IMR-90 (cell line): ENCODE results near the gene SOX8. TPM values are rescaled to one million over a fixed set of nuclear protein-coding genes. Genes with fewer than 3 reads are reported as not detected.

Experiments
- ATAC-seq: fragments of 200-7000 bp; cut with Tn5 transposase; 2 replicates; pipeline ENCODE4 v1.9.1; 2020; ENCODE audit warnings: low read depth, mild to moderate bottlenecking, moderate library complexity
- BruUV-seq: library from RNA; stranded (reverse); fragments of 400-500 nt; replicated peaks from 2 replicates; lab custom pipeline; 2021; lab: Mats Ljungman, UMichigan
- CTCF ChIA-PET: fragments of 300-600 bp; formaldehyde crosslinking; extraction: SDS; loops from one replicate; lab custom pipeline; 2021; ENCODE audit warnings: antibody characterized with exemption; lab: Yijun Ruan, JAX
- POLR2A ChIA-PET: fragments of 300-600 bp; sonication (Branson Sonifier 250); formaldehyde crosslinking; loops from one replicate; lab custom pipeline; 2022; ENCODE audit warnings: antibody characterized with exemption; ENCODE audit not compliant: unreplicated experiment; lab: Charles Lee
- DNase-seq: peaks from one replicate; pipeline ENCODE4 v3.0.0; 2013
- H2AFZ ChIP-seq: replicated peaks from 2 replicates; pipeline ENCODE3; 2013; ENCODE audit warnings: low read length, mild to moderate bottlenecking; ENCODE audit not compliant: poor library complexity
- H2AK5ac ChIP-seq: 2 replicates; pipeline ENCODE4 v1.6.1; 2013; ENCODE audit warnings: low read depth, low read length, inconsistent platforms
- H2AK9ac ChIP-seq: replicated peaks from 2 replicates; pipeline ENCODE3; 2013; ENCODE audit warnings: mild to moderate bottlenecking, low read depth, low read length, moderate library complexity; ENCODE audit not compliant: poor library complexity
- H2BK120ac ChIP-seq: 2 replicates; pipeline ENCODE4 v1.6.1; 2013; ENCODE audit warnings: low read depth, low read length, inconsistent platforms
- H2BK15ac ChIP-seq: 3 replicates; pipeline ENCODE4 v1.6.1; 2013; ENCODE audit warnings: low read depth, low read length, inconsistent platforms
- H2BK20ac ChIP-seq: 2 replicates; pipeline ENCODE4 v1.6.1; 2013; ENCODE audit warnings: low read depth, mild to moderate bottlenecking, inconsistent platforms, low read length, moderate library complexity
- H2BK5ac ChIP-seq: 2 replicates; pipeline ENCODE4 v1.6.1; 2013; ENCODE audit warnings: mild to moderate bottlenecking, low read depth, low read length, inconsistent platforms; ENCODE audit not compliant: poor library complexity, severe bottlenecking
- H3K14ac ChIP-seq: replicated peaks from 2 replicates; pipeline ENCODE4 v1.6.1; 2013; ENCODE audit warnings: low read depth, low read length, inconsistent platforms
- H3K18ac ChIP-seq: 2 replicates; pipeline ENCODE4 v1.6.1; 2013; ENCODE audit warnings: low read depth, low read length, control low read depth
- H3K23ac ChIP-seq: 2 replicates; pipeline ENCODE4 v1.6.1; 2013; ENCODE audit warnings: low read depth, low read length, inconsistent platforms
- H3K27ac ChIP-seq: 2 replicates; pipeline ENCODE4 v1.5.1; 2013; ENCODE audit warnings: mild to moderate bottlenecking, control low read depth, low read length; ENCODE audit not compliant: insufficient read depth
- H3K27me3 ChIP-seq: 2 replicates; pipeline ENCODE4 v1.6.1; 2013; ENCODE audit warnings: low read length; ENCODE audit not compliant: control insufficient read depth, insufficient read depth
- H3K36me3 ChIP-seq: 2 replicates; pipeline ENCODE4 v1.6.1; 2013; ENCODE audit warnings: low read length, mixed read lengths; ENCODE audit not compliant: control insufficient read depth, insufficient read depth
- H3K4ac ChIP-seq: 2 replicates; pipeline ENCODE4 v1.6.1; 2013; ENCODE audit warnings: low read depth, low read length, inconsistent platforms
- H3K4me1 ChIP-seq: 2 replicates; pipeline ENCODE4 v1.6.1; 2013; ENCODE audit warnings: low read length, mixed read lengths; ENCODE audit not compliant: control insufficient read depth, insufficient read depth
- H3K4me2 ChIP-seq: 2 replicates; pipeline ENCODE4 v1.6.1; 2013; ENCODE audit warnings: low read depth, mild to moderate bottlenecking, control low read depth, low read length, moderate library complexity
- H3K4me3 ChIP-seq: 2 replicates; pipeline ENCODE4 v1.5.1; 2013; ENCODE audit warnings: low read depth, mild to moderate bottlenecking, control low read depth, low read length, moderate library complexity; ENCODE audit not compliant: insufficient read depth
- H3K56ac ChIP-seq: 2 replicates; pipeline ENCODE4 v1.6.1; 2013; ENCODE audit warnings: low read length, inconsistent platforms; ENCODE audit not compliant: insufficient read depth; ENCODE audit errors: extremely low read depth
- H3K79me1 ChIP-seq, 2 experiments: 2 replicates each; pipeline ENCODE4 v1.6.1; 2013; ENCODE audit warnings: low read length in 2 of 2, inconsistent platforms in 1 of 2, low read depth in 1 of 2
- H3K9ac ChIP-seq: 2 replicates; pipeline ENCODE4 v1.6.1; 2013; ENCODE audit warnings: low read depth, low read length, control low read depth
- H3K9me1 ChIP-seq: 2 replicates; pipeline ENCODE4 v1.6.1; 2013; ENCODE audit warnings: low read length, inconsistent platforms; ENCODE audit not compliant: insufficient read depth
- H3K9me3 ChIP-seq: 2 replicates; pipeline ENCODE4 v1.6.1; 2013; ENCODE audit warnings: low read length; ENCODE audit not compliant: control insufficient read depth, insufficient read depth
- H4K20me1 ChIP-seq: 2 replicates; pipeline ENCODE4 v1.6.1; 2013; ENCODE audit warnings: low read length, inconsistent platforms; ENCODE audit not compliant: insufficient read depth
- H4K5ac ChIP-seq: 2 replicates; pipeline ENCODE4 v1.6.1; 2013; ENCODE audit warnings: mild to moderate bottlenecking, low read depth, low read length, control low read depth
- H4K8ac ChIP-seq, 2 experiments: 2 replicates each; pipeline ENCODE4 v1.6.1; 2013; ENCODE audit warnings: low read depth in 2 of 2, low read length in 2 of 2, control low read depth in 1 of 2, inconsistent platforms in 1 of 2
- H4K91ac ChIP-seq: 2 replicates; pipeline ENCODE4 v1.6.1; 2013; ENCODE audit warnings: low read depth, low read length, inconsistent platforms; ENCODE audit not compliant: insufficient read depth
- BHLHE40 ChIP-seq: fragments of 150-350 bp; IDR thresholded peaks from 2 replicates; pipeline ENCODE4 v1.6.1; 2016; ENCODE audit warnings: mild to moderate bottlenecking, low read depth, low read length
- CEBPB ChIP-seq: IDR thresholded peaks from 2 replicates; pipeline ENCODE4 v1.6.1; 2012; ENCODE audit warnings: low read depth, low read length, improper control_type of control experiment
- CTCF ChIP-seq: conservative IDR thresholded peaks from 2 replicates; pipeline ENCODE4 v1.5.1; 2012; ENCODE audit warnings: mild to moderate bottlenecking, low read depth, low read length, improper control_type of control experiment
- MAFK ChIP-seq: IDR thresholded peaks from 2 replicates; pipeline ENCODE4 v1.6.1; 2012; ENCODE audit warnings: low read depth, low read length, improper control_type of control experiment
- MXI1 ChIP-seq: IDR thresholded peaks from 2 replicates; pipeline ENCODE4 v1.6.1; 2012; ENCODE audit warnings: low read depth, mild to moderate bottlenecking, low read length, moderate library complexity, borderline replicate concordance
- NFE2L2 ChIP-seq: fragments of 150-350 bp; IDR thresholded peaks from 2 replicates; pipeline ENCODE4 v1.6.1; 2016; ENCODE audit warnings: low read depth, mild to moderate bottlenecking, low read length
- RCOR1 ChIP-seq: IDR thresholded peaks from 2 replicates; pipeline ENCODE4 v1.6.1; 2012; ENCODE audit warnings: mild to moderate bottlenecking, low read length, improper control_type of control experiment; ENCODE audit not compliant: insufficient replicate concordance
- USF2 ChIP-seq: fragments of 150-350 bp; IDR thresholded peaks from 2 replicates; pipeline ENCODE4 v1.6.1; 2017; ENCODE audit warnings: mild to moderate bottlenecking, antibody characterized with exemption, low read length, low read depth
- WGBS, 2 experiments: methylation state at CpG; one replicate each; pipeline versions ENCODE4 v1.1.5 to v1.1.7; 2013; ENCODE audit warnings: missing lambda C conversion rate in 2 of 2; ENCODE audit not compliant: insufficient read length in 1 of 2; ENCODE audit errors: extremely low coverage in 2 of 2; 5-methylcytosine and 5-hydroxymethylcytosine counted together
- dilution Hi-C: fragments of 300-500 bp; cut with HindIII; formaldehyde crosslinking; loops from one replicate; pipeline ENCODE4 v1.14.3; 2018; ENCODE audit warnings: low sequenced_read_pairs; ENCODE audit not compliant: unreplicated experiment
- in situ Hi-C: fragments of 300-500 bp; cut with MboI; formaldehyde crosslinking; loops from 3 replicates; pipeline ENCODE4 v1.14.3; 2019; ENCODE audit warnings: low sequenced_read_pairs, inconsistent platforms, mixed read lengths
- intact Hi-C: fragments of 100-400 bp; cut with micrococcal nuclease; formaldehyde crosslinking; loops from 2 replicates; pipeline ENCODE4 v1.10.0; 2022
- polyA plus RNA-seq, 3 experiments: library from polyadenylated mRNA; depleted of rRNA; stranded (reverse); fragments of >200 nt; gene quantifications; 2 replicates each; pipeline ENCODE4 v1.2.3, GENCODE V29; 2012; ENCODE audit warnings: low replicate concordance in 1 of 3
- total RNA-seq: library from RNA; depleted of rRNA; stranded (reverse); fragments of >200 nt; gene quantifications from 2 replicates; pipeline ENCODE4 v1.2.3, GENCODE V29; 2012

The SOX8 gene
- total and polyA plus RNA-seq, 2 of the 4 experiments (the other 2 are of a cell fraction) = under 0.01 to 0.26 TPM

DNA sequence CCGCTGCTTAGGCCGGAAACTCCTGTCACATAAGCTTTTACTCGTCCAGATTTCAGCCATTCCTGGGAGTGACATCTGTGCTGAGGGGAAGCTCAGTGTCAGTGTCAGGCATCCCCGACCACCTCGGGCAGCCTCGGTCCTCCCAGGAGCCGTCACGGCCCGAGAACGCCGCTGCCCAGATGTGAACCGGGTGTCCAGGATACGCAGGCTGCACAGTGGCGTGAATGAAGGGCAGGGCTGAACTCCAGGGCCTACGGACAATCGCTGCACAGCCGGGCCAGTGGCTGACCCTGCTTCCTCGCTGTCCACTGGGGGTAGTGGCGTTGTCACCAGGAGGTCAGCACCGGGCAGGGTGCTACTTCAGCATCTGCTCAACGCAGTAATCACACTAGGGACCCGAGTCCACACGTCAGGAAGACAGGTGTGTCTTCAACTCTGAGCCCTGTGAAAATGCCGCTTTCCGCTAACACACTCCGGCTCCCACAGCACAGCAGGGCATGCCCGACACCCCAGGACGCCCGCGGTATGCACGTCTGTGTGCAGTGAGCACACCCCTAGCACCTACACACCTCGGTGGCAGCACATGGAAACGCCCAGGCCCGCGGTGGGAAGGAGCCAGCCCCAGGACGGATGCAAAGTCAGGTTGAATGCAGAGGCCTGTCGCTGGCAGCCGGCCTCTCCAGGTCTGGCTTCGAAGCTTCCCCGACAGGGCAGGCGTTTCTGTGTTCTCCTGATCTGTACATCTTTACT is 13.8 kb upstream of the SOX8 start:
- Histone ChIP-seq H3K79me1 (peaks cover 14 to 15% of the 10 kb centered on the region in 2 experiments), H2BK120ac (no peak overlapping the region), H3K56ac (no peak overlapping the region), H3K27me3 (peaks cover 4% of the 10 kb centered on the region; the same call in 1 of the 2 replicates), H2AK9ac (no peak overlapping the region), H4K8ac (no peak overlapping the region), H3K4ac (no peak overlapping the region), H4K20me1 (0 out of 2 replicates have a peak, but pooled peaks cover 7% of the 10 kb centered on the region), H3K9ac (no peak overlapping the region), H4K91ac (no peak overlapping the region), H2AFZ (no peak overlapping the region), H3K9me3 (peaks cover 12% of the 10 kb centered on the region; the same call in 1 of the 2 replicates), H3K4me3 (no peak overlapping the region), H2BK5ac (no peak overlapping the region), H2AK5ac (no peak overlapping the region), H3K27ac (no peak overlapping the region), H3K14ac (no peak overlapping the region), H4K5ac (no peak overlapping the region), H2BK20ac (no peak overlapping the region), H3K23ac (no peak overlapping the region), H2BK15ac (no peak overlapping the region), H3K36me3 (peaks cover 12% of the 10 kb centered on the region), H3K18ac (no peak overlapping the region), H3K4me2 (no peak overlapping the region), H3K9me1 (peaks cover 7% of the 10 kb centered on the region), H3K4me1 (peaks cover 8% of the 10 kb centered on the region)
- no peak for TF ChIP-seq RCOR1
- TF ChIP-seq NFE2L2 = no peak
- TF ChIP-seq MXI1 = no peak
- TF ChIP-seq CEBPB = no peak
- TF ChIP-seq USF2 = no peak
- TF ChIP-seq CTCF = no peak
- no peak for TF ChIP-seq BHLHE40
- no peak for TF ChIP-seq MAFK
- dilution Hi-C loops (no loop called here), intact Hi-C loops (no loop called here), in situ Hi-C loops (no loop called here)
- ChIA-PET CTCF (no interaction called here), POLR2A (no interaction called here)
- DNase-seq (no peak), ATAC-seq (no peak)
- BruUV-seq = no TSS peak
- 95% methylated on average over 25 of the region's 41 CpGs; no CpG with 5 or more reads in 1 of the 2 experiments for WGBS, 2 experiments
